IgD-negative memory B cell (primary cell): ENCODE data around the gene HTR6. TPM values are rescaled to one million over a fixed set of nuclear protein-coding genes. Genes with fewer than 3 reads are reported as not detected.
A peak's percentile ranks its signal among the peaks of the same experiment; 100 is the strongest.

Experiments
- H3K27ac Mint-ChIP-seq, 3 donors: one replicate each; pipeline ENCODE4 v1.8.0; 2020 to 2022; ENCODE audit warnings: mild to moderate bottlenecking in 3 of 3, mixed read lengths in 3 of 3, moderate library complexity in 1 of 3
- H3K27me3 Mint-ChIP-seq: one replicate; pipeline ENCODE4 v1.8.0; 2021; ENCODE audit warnings: mixed read lengths
- H3K36me3 Mint-ChIP-seq: one replicate; pipeline ENCODE4 v1.8.0; 2020; ENCODE audit warnings: mild to moderate bottlenecking, mixed read lengths
- H3K4me1 Mint-ChIP-seq, 3 donors: one replicate each; pipeline ENCODE4 v1.8.0; 2020 to 2022; ENCODE audit warnings: mixed read lengths in 3 of 3, mild to moderate bottlenecking in 1 of 3
- H3K4me3 Mint-ChIP-seq, 4 donors: one replicate each; pipeline ENCODE4 v1.8.0; 2020 to 2022; ENCODE audit warnings: mild to moderate bottlenecking in 4 of 4, mixed read lengths in 4 of 4, moderate library complexity in 3 of 4
- H3K9me3 Mint-ChIP-seq, 3 donors: one replicate each; pipeline ENCODE4 v1.8.0; 2020 to 2021; ENCODE audit warnings: mixed read lengths in 3 of 3, mild to moderate bottlenecking in 1 of 3
- polyA plus RNA-seq: library from polyadenylated mRNA; unstranded; fragments of 300-500 nt; fragmentation: Illumina TruSeq; gene quantifications from one replicate; pipeline ENCODE4 v1.2.3, GENCODE V29; 2021

HTR6 gene
- polyA plus RNA-seq, 1 donor from 2014 or later: not detected

GRCh38 chr1:19725606-19726005 is 60.9 kb downstream of the HTR6 start:
- Mint-ChIP-seq H3K36me3 (peaks cover 12% of the 10 kb centered on the region), H3K4me1 (peaks cover 0 to 5% (median 2%) of the 10 kb centered on the region in 3 donors), H3K4me3 (peak overlapping the region in 1 of 4 donors; percentile 71), H3K9me3 (peaks cover 0 to 6% (median 0%) of the 10 kb centered on the region in 3 donors), H3K27ac (no peak overlapping the region), H3K27me3 (no peaks in the 10 kb centered on the region)

- H3K9me3 Mint-ChIP-seq: peaks cover 0 to 10% (median 0%) of the 10 kb centered on the region in 3 donors
- H3K27ac Mint-ChIP-seq: no peak overlapping the region
- no peaks in the 10 kb centered on the region for H3K4me1 Mint-ChIP-seq
- H3K27me3 Mint-ChIP-seq: no peaks in the 10 kb centered on the region
- no peak overlapping the region for H3K4me3 Mint-ChIP-seq
- H3K36me3 Mint-ChIP-seq: peaks cover 33% of the 10 kb centered on the region
These were observed 63.9 kb downstream of the HTR6 start for GRCh38 chr1:19728413-19729145.

- Mint-ChIP-seq H3K9me3 (peaks cover 0 to 10% (median 0%) of the 10 kb centered on the region in 3 donors), H3K27me3 (no peaks in the 10 kb centered on the region), H3K27ac (no peak overlapping the region), H3K4me1 (no peaks in the 10 kb centered on the region), H3K36me3 (peaks cover 38% of the 10 kb centered on the region), H3K4me3 (peak overlapping the region in 1 of 4 donors; percentile 12)
These were observed 65.6 kb downstream of the HTR6 start for GRCh38 chr1:19730232-19730631.

Other genes starting within 250 kb of the HTR6 start
- 419 TPM for gene CAPZB, start 179.3 kb upstream of the HTR6 start, polyA plus RNA-seq
- gene NBL1, start 20.6 kb upstream of the HTR6 start, polyA plus RNA-seq: 0.18 TPM
- gene TMCO4, start 135.0 kb downstream of the HTR6 start, polyA plus RNA-seq: 21.7 TPM
- gene RNF186, start 150.4 kb downstream of the HTR6 start, polyA plus RNA-seq: not detected
- 2.9 TPM for gene OTUD3, start 217.5 kb downstream of the HTR6 start, polyA plus RNA-seq